GM19240 (cell line): ENCODE measurements around the gene SRM.
"Not testable (repeated sequence)": the region's sequence is repeated elsewhere in the genome, so short reads cannot be mapped to it uniquely, and the experiment has no call there.

ENCODE experiments used
- DNase-seq: peaks from one replicate; pipeline ENCODE4 v3.0.0; 2011; ENCODE audit warnings: low spot score; ENCODE audit not compliant: insufficient read length

Gene SRM

DNA sequence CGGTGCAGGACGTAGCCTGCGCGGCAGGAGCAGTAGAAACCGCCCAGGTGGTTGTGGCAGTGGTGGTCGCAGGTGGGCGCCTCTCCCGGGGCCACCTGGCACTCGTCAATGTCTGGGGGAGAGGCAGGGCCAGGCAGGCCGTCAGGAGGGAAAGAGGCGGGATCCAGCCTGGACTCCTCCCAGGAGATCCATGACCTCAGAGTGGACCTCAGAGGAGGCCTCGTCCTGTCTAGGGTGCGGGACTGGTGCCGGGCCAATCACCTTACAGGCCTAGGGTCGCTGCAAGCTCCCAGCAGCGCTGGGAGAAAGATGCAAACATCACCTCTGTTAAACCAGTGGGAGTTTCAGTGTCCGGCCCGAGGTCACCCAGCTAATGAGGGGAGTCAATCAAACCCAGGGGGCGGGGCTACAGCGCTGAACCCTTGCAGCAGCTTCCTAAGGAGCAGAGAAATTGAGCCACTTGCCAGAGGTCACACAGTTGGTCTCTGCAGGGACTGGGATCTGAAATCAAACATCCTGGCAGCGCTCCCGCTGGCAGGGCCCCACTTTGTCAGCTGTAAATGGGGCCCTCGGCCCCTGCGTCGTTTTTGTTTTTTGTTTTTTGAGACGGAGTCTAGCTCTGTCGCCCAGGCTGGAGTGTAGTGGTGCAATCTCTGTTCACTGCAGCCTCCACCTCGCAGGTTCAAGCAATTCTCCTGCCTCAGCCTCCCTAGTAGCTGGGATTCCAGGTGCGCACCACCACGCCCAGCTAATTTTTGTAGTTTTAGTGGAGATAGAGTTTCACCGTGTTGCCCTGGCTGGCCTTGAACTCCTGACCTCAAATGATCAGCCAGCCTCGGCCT, 14.2 kb downstream of the SRM start:
- no peak for DNase-seq

DNA sequence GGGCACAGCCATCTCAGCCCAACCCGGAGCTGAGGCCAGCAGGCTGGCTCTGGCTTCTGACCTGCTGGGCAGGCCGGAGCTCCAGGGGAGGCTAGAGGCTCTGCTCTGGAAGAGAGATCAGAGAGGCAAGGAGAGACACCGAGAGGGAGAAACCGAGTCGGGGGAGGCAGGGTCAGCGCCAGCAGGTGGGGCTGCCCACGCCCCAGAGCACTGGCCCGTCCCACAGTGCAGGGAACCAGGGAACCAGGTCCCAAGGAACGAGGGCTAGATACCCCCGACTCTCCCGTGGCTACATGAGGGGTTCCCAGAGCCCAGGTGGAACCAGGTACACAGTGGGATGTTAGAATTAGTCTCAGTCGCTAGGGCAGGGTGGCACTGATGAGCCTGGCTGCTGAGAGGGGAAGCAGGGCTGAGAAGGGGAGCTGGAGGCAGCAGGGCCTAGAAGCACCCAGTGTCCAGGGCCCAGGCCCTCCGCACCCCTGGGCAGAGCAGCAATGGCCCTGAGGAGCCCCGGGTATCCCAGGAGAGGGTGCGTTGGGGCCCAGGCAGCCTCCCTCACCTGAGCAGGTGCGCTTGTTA, 14.9 kb downstream of the SRM start:
- no peak for DNase-seq

DNA sequence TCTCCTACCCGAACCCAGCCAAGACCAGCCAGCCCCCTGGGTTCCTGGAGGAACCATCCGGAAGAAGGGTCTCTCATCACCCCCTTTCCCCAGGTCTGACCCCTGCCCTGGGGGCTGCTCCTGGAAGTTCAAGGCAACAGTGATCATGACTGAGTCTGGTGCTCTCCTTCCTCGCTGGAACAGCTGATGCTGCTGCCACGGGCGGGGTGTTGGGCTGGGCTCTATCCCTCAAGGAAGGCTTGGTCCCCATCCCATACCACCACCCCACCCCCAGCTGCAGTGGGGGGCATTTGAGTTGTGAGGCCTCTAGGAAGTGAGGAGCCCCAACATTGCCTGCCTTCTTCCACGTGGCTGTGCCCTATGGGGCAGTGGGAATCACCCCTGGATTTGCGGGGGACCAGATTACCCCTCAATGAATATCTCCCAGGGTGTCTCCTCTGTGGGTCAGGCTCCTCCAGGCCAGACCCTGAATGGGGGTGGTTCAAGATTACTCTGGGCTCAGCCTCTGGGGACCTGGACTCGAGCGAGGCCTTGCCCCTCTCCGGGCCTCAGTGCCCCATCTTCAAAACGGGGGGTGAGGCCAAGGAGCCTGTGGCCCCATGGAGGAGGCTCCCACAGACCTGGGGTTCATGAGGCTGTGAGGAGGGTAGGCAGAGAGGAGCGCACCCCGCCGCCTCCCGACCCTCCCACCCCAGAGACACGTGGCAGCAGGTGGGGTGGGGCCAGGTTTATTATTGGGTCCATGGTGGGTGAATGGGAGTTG, 15.6 kb downstream of the SRM start:
- DNase-seq, result no peak

DNA sequence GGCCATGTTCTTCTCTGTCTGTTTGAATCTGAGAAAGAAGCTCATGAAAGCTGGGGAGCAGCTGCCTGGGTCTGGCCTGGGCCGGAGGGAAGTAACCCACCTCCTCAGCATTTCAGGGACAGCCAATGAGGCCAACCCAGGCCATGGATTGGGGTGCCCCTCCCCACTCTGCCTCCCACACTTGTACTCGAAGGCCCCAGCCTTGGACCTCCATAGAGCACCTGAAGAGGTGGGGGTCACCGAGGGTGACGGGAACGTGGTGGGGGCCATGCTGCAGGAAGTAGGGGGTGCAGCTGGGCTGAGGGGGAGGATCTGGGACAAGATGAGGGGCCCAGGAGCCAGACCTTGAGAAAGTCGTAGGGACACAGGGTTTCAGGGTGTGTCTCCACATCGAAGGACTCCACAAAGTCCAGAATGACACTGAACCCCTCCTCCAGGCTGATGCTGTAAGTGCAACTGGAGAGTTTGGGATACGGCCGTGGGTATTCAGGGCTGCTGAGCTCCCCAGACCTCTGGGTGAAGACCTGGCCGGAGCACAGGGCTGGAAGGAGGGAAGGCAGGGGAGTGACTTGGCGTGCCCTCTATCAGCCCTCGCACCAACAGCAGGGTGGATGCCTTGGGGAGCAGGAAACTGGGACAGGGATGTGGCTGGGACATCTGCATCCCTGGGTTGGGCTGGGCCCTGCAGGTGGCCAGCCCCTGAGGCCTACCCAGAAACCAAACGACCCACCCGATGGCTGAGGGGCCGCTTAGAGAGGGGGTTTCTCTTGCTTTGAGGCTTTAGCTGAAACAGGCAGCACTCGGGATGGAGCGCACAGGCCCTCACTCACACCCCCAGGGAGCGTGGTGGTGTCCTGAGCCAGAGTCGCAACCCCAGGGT, 16.6 kb downstream of the SRM start:
- no peak for DNase-seq

DNA sequence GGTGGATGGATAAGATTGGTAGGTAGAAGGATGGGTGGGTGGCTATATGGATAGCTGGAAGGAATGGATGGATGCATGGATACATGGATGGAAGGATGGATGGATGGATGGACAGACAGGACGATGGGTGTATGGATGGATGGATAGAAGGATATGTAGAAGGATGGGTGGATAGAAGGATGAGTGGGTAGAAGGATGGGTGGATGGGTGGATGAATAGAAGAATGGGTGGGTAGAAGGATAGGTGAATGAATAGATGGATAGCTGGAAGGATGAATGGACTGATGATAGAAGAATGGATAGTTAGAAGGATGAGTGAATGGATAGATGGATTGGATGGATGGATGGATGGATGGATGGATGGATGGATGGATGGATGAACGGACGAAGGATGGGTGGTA, 17.8 kb downstream of the SRM start:
- no peak for DNase-seq

DNA sequence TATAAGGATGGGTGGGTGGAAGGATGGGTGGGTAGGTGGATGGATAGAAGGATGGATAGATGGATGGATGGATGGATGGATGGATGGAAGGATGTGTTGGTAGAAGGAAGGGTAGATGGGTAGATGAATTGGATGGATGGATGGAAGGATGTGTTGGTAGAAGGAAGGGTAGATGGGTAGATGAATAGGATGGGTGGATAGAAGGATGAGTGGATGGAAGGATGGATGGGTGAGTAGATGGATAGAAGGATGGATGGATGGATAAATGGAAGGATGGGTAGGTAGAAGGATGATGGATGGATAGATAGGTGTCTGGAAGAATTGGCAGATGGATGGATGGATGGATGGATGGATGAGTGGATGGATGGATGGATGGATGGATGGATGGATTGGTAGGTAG, 18.8 kb downstream of the SRM start:
- no peak for DNase-seq

DNA sequence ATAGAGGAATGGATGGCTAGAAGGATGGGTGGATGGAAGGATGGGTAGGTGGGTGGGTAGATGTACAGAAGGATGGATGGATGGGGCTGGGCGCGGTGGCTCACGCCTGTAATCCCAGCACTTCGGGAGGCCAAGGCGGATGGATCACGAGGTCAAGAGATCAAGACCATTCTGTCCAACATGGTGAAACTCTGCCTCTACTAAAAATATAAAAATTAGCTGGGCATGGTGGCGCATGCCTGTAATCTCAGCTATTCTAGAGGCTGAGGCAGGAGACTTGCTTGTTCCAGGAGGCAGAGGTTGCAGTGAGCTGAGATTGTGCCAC, 19.8 kb downstream of the SRM start:
- not testable (repeated sequence) for DNase-seq

DNA sequence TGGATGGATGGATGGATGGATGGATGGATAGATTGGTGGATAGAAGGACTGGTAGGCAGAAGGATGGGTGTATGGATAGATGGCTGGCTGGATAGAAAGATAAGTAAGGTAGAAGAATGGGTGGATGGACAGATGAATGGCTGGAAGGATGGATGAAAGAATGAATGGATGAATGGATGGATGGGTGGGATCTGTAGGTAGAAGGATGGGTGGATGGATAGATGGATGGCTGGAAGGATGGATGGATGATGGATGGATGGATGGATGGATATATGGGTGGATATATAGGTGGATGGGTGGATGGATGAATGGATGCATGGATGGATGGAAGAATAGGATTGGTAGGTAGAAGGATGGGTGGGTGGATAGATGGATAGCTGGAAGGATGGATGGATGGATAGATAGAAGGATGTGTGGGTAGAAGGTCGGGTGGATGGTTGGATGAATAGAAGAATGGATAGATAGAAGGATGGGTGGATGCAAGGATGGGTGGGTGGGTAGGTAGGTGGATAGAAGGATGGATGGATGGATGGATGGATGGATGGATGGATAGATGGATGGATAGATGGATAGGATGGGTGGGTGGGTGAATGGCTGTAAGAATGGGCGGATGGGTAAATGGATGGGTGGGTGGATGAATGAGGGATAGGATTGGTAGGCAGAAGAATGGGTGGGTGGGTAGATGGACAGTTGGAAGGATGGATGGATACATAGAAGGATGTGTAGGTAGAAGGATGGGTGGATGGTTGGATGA, 20.3 kb downstream of the SRM start:
- no peak for DNase-seq

DNA sequence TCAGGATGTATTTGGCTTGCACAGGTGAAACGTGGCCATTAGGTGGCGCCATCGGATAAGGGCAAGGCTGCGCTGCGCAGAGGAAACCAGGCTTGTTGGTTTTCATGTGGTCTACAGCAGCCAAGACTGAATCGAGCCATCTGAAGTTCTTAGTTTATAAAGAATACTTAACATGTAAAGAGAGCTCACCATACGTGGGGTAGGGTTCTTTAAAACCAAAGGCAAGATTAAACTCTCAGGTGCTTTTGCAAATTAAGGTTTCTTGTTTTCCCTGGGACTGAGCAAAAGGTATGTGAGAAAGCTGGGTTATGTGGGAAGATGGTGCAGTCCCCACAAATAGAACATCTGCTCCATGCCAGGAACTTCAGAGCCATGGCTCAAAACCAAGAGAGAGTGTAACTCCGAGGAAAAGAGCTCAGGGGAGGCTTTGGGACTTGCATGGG, 22.1 kb downstream of the SRM start:
- DNase-seq, result peak; percentile 87

DNA sequence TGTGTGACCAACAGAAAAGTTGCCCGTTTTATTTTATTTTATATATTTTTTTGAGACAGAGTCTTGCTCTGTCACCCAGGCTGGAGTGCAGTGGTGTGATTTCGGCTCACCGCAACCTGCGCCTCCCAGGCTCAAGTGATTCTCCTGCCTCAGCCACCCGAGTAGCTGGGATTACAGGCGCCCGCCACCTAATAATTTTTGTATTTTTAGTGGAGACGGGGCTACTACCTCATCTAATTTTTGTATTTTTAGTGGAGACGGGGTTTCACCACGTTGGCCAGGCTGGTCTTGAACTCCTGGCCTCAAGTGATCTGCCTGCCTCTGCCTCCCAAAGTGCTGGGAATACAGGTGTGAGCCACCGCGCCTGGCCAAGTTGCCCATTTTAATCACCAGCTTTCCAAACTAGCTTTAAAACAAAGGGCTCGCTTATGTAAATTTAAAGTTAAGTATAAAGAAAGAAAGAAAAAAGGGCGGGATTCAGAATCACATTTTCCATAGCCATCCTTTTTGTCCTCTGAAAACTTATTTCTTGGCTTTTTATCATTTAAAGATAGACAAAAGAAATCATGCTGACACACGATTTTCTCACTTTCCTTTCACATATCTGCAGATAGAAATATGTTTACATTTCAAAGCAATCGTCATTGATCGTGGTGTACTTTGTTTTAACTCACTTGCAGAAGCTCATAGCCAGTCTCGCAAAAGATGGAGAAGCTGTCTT, 22.6 kb downstream of the SRM start:
- DNase-seq, result not testable (repeated sequence)

DNA sequence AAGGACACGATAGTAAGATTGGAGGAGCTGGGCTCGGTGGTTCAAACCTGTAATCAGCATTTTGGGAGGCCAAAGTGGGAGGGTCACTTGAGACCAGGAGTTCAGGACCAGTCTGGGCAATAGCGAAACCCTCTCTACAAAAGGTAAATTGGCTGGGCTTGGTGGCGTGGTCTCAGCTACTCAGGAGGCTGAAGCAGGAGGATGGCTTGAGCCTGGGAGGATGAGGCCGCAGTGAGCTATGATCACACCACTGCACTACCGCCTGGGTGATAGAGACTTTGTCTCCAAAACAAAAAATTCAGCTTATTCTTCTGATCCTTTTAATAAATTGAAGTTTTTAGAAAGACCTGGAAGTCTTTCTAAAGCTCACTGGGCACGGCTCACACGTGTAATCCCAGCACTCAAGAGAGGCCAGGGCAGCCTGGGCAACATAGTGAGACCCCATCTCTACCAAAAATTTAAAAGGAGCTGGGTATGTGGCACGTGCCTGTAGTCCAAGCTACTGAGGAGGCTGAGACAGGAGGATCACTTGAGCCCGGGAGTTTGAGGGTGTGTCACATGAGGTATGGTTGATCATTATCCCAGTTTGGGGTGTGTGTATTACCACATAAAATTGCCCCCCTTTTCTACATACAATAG, 28.1 kb downstream of the SRM start:
- DNase-seq, result no peak

DNA sequence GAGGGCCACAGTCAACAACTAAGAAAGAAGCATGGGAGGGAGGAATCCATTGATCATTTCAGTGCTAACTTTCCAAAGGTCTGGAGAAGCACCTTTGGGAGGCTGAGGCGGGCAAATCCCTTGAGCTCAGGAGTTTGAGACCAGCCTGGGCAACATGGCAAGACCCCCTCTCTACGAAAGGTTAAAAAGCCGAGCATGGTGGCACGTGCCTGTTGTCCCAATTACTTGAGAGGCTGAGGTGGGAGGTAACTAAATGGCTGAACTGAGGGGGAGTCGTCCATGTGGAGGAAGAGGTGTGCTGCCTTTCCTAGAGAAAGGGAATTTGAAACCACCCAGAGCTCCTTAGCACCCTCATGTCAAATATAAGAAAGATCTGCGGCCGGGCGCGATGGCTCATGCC, 29.0 kb downstream of the SRM start:
- no peak for DNase-seq

DNA sequence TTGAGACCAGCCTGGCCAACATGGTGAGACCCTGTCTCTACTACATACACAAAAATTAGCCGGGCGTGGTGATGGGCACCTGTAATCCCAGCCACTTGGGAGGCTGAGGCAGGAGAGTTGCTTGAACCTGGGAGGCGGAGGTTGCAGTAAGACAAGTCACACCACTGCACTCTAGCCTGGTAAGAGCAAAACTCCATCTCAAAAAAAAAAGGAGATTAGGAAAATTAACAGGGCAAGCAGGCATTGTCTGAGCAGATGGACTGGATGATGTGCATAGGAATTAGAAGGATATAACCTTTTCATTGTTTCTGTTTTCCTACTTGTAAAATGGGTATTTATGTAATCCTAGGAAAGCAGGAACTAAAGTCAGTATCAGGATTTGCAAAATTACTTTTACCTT, 31.8 kb downstream of the SRM start:
- DNase-seq, result no peak

DNA sequence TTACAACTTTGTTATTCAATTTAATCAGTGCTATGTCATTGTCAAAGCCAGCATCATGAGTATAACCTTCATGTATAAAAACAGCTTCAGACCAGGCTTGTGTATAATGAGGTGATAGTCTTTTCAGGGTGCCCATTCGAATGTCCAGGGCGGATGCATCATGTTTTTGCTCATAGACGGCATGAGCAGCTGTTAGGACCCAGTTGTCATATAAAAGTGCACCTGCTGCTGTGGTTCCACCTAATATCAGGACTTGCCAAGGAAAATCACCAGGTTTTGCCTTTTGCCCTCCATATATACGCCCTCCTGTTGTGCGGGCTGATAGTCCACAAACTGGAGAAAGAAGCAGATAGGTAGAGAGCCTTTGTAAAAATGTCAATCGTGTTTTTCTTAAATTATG, 32.5 kb downstream of the SRM start:
- no peak for DNase-seq

DNA sequence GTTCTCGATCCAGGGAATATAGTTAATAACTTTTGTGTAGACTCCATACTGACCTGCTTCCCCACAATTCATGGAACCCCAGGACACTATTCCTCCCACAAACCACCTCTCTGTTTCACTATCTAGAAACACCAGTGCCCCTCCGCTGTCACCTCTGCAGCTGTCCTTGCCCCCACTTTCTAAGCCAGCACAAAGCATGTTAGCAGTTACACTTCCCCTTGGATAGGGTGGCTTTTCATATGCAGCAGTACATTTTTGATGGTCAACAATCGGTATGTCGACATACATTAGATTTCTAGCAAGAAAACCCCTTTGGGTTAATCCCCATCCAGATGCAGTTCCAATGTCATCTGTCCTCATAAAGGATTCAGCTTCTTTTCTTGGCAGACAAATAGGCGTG, 32.9 kb downstream of the SRM start:
- DNase-seq, result no peak

DNA sequence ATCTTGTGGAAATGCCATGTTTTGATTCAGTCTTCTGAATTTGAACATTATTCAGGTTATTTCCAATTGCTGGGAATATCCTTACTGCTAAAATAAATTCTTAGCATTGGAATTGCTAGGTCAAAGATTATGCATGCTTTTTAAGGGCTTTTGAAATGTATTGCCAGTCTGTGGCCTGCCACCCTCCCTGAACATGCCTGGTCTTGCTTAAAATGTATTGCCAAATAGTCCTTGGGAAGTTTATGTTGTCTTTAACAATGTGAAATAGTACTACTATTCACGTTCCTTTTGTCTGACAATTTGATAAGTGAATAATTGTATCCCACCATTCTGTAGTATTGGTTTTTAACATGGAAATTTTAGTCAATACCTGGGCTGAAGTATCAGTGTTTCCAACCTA, 33.8 kb downstream of the SRM start:
- no peak for DNase-seq

DNA sequence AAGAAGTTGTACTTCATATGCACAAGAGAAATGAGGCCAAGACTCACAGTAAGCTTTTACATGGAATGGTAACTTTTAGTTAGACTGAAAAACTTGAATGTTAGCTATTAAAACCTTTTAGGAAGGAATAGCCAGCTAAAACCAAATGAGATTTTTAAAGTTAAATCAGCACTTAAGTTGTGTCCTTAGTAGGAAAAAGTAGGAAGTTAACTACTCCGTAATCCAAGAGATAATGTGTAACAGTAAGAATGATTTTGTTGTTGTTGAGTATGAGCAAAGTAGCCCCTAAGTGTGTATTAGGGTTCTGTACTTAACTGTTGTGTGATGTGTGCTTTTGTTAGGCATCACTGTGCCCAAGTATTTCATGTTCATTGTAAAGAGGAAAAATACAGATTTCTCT, 34.2 kb downstream of the SRM start:
- DNase-seq, result no peak

DNA sequence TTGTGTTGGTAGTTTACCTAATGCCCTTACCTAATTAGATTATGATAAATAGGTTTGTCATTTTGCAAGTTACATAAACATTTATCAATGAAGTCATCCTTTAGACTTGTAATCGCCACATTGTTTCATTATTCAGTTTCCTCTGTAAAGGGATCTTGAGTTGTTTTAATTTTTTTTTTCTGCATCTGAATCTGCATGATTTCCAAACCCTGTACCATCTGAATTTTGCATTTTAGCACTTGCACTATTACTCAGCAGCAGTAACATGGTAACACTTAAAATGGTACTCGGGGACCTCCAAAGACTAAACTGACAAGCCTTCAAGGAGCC, 35.0 kb downstream of the SRM start:
- no peak for DNase-seq

DNA sequence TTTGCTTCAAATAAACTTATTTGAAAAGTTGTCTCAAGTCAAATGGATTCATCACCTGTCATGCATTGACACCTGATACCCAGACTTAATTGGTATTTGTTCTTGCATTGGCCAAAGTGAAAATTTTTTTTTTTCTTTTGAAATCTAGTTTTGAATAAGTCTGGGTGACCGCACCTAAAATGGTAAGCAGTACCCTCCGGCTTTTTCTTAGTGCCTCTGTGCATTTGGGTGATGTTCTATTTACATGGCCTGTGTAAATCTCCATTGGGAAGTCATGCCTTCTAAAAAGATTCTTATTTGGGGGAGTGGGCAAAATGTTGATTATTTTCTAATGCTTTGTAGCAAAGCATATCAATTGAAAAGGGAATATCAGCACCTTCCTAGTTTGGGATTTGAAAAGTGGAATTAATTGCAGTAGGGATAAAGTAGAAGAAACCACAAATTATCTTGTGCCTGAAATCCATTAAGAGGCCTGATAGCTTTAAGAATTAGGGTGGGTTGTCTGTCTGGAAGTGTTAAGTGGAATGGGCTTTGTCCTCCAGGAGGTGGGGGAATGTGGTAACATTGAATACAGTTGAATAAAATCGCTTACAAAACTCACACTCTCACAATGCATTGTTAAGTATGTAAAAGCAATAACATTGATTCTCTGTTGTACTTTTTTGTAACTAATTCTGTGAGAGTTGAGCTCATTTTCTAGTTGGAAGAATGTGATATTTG, 35.5 kb downstream of the SRM start:
- no peak for DNase-seq
